ENCODE measurements around the gene CRABP2.

The CRABP2 gene

GRCh38 chr1:156700736-156701531 lies 4.4 kb downstream of the CRABP2 start:
- no peak for DNase-seq
- ChIA-PET POLR2A (interaction anchor here (0.5 kb wide), 1 partner anchor 85 kb away, joined by 3 read pairs; no protein-coding TSS in a partner anchor), CTCF (interaction anchor here (0.6 to 14.1 kb wide), 5 partner anchors 9 to 138 kb away, joined by 3 to 236 read pairs (median 5); partner anchors contain the start of genes ISG20L2 and METTL25B)
- H3K36me3 ChIP-seq (ENCODE audit: control insufficient read depth in 4 of 4, insufficient read depth in 4 of 4, low read length in 3 of 4), result no peaks in the 10 kb centered on the region
- no peak overlapping the region for H3K27ac ChIP-seq (ENCODE audit: insufficient read depth in 1 of 2, low read depth in 1 of 2, low read length in 2 of 2, poor library complexity in 1 of 2, severe bottlenecking in 2 of 2)
- peaks cover 7 to 57% (median 30%) of the 10 kb centered on the region in 5 experiments for H3K27me3 ChIP-seq (replicated peaks in 2 of 5; ENCODE audit: control insufficient read depth in 4 of 5, insufficient read depth in 5 of 5, low read length in 4 of 5)
- peaks cover 0 to 16% (median 12%) of the 10 kb centered on the region in 4 experiments for H3K4me1 ChIP-seq (ENCODE audit: control extremely low read depth in 1 of 4, control insufficient read depth in 4 of 4, insufficient read depth in 4 of 4, low read length in 3 of 4)
- H3K9me3 ChIP-seq (ENCODE audit: control extremely low read depth in 1 of 5, control insufficient read depth in 4 of 5, insufficient read depth in 2 of 5, low read depth in 1 of 5, low read length in 4 of 5), result no peaks in the 10 kb centered on the region
- 95% methylated on average over 2 of the region's 8 CpGs for WGBS (ENCODE audit: insufficient coverage)
- no peak overlapping the region for H3K4me3 ChIP-seq (ENCODE audit: control insufficient read depth in 1 of 7, extremely low read depth in 1 of 7, insufficient read depth in 4 of 7, low read depth in 2 of 7, low read length in 6 of 7)

GRCh38 chr1:156698995-156699394 lies 6.4 kb downstream of the CRABP2 start:
- Histone ChIP-seq H3K27ac (ENCODE audit: insufficient read depth in 1 of 2, low read depth in 1 of 2, low read length in 2 of 2, poor library complexity in 1 of 2, severe bottlenecking in 2 of 2) (no peak overlapping the region), H3K4me3 (ENCODE audit: control insufficient read depth in 1 of 7, extremely low read depth in 1 of 7, insufficient read depth in 4 of 7, low read depth in 2 of 7, low read length in 6 of 7) (no peak overlapping the region), H3K36me3 (ENCODE audit: control insufficient read depth in 4 of 4, insufficient read depth in 4 of 4, low read length in 3 of 4) (no peaks in the 10 kb centered on the region), H3K9me3 (ENCODE audit: control extremely low read depth in 1 of 5, control insufficient read depth in 4 of 5, insufficient read depth in 2 of 5, low read depth in 1 of 5, low read length in 4 of 5) (no peaks in the 10 kb centered on the region), H3K27me3 (replicated peaks in 2 of 5; ENCODE audit: control insufficient read depth in 4 of 5, insufficient read depth in 5 of 5, low read length in 4 of 5) (peaks cover 2 to 44% (median 21%) of the 10 kb centered on the region in 5 experiments), H3K4me1 (ENCODE audit: control extremely low read depth in 1 of 4, control insufficient read depth in 4 of 4, insufficient read depth in 4 of 4, low read length in 3 of 4) (peaks cover 0 to 2% (median under 1%) of the 10 kb centered on the region in 4 experiments)
- WGBS (ENCODE audit: insufficient coverage), result 100% methylated on average over 1 of the region's 1 CpG
- DNase-seq, result no peak
- ChIA-PET POLR2A (no interaction called here), CTCF (interaction anchor here (0.8 to 14.1 kb wide), 5 partner anchors 12 to 80 kb away, joined by 3 to 236 read pairs (median 3); partner anchors contain the start of genes HAPLN2, ISG20L2 and METTL25B)

- Histone ChIP-seq H3K36me3 (ENCODE audit: control insufficient read depth in 4 of 4, insufficient read depth in 4 of 4, low read length in 3 of 4) (no peaks in the 10 kb centered on the region), H3K9me3 (ENCODE audit: control extremely low read depth in 1 of 5, control insufficient read depth in 4 of 5, insufficient read depth in 2 of 5, low read depth in 1 of 5, low read length in 4 of 5) (no peaks in the 10 kb centered on the region), H3K27ac (ENCODE audit: insufficient read depth in 1 of 2, low read depth in 1 of 2, low read length in 2 of 2, poor library complexity in 1 of 2, severe bottlenecking in 2 of 2) (no peak overlapping the region), H3K4me1 (ENCODE audit: control extremely low read depth in 1 of 4, control insufficient read depth in 4 of 4, insufficient read depth in 4 of 4, low read length in 3 of 4) (peaks cover 0 to 16% (median 12%) of the 10 kb centered on the region in 4 experiments), H3K27me3 (replicated peaks in 2 of 5; ENCODE audit: control insufficient read depth in 4 of 5, insufficient read depth in 5 of 5, low read length in 4 of 5) (peaks cover 0 to 43% (median 15%) of the 10 kb centered on the region in 5 experiments), H3K4me3 (ENCODE audit: control insufficient read depth in 1 of 7, extremely low read depth in 1 of 7, insufficient read depth in 4 of 7, low read depth in 2 of 7, low read length in 6 of 7) (no peak overlapping the region)
- WGBS (ENCODE audit: insufficient coverage), result 92% methylated on average over 8 of the region's 8 CpGs
- no peak for DNase-seq
- POLR2A ChIA-PET, result no interaction called here
- CTCF ChIA-PET, result interaction anchor here (1.5 to 14.1 kb wide), 4 partner anchors 9 to 38 kb away, joined by 5 to 236 read pairs (median 25); partner anchors contain the start of genes CRABP2, ISG20L2 and METTL25B
Observed at GRCh38 chr1:156697481-156697880, 7.9 kb downstream of the CRABP2 start.

- H3K4me3 ChIP-seq (ENCODE audit: control insufficient read depth in 1 of 7, extremely low read depth in 1 of 7, insufficient read depth in 4 of 7, low read depth in 2 of 7, low read length in 6 of 7), result no peak overlapping the region
- ChIA-PET CTCF (interaction anchor here (2.9 to 14.1 kb wide), 3 partner anchors 10 to 29 kb away, joined by 16 to 236 read pairs (median 34); partner anchors contain the start of genes CRABP2, ISG20L2 and METTL25B), POLR2A (no interaction called here)
- DNase-seq, result no peak
- no peaks in the 10 kb centered on the region for H3K36me3 ChIP-seq (ENCODE audit: control insufficient read depth in 4 of 4, insufficient read depth in 4 of 4, low read length in 3 of 4)
- H3K27me3 ChIP-seq (replicated peaks in 2 of 5; ENCODE audit: control insufficient read depth in 4 of 5, insufficient read depth in 5 of 5, low read length in 4 of 5), result peaks cover 0 to 49% (median 20%) of the 10 kb centered on the region in 5 experiments
- 98% methylated on average over 7 of the region's 8 CpGs for WGBS (ENCODE audit: insufficient coverage)
- H3K4me1 ChIP-seq (ENCODE audit: control extremely low read depth in 1 of 4, control insufficient read depth in 4 of 4, insufficient read depth in 4 of 4, low read length in 3 of 4), result peaks cover 0 to 23% (median 19%) of the 10 kb centered on the region in 4 experiments
- H3K9me3 ChIP-seq (ENCODE audit: control extremely low read depth in 1 of 5, control insufficient read depth in 4 of 5, insufficient read depth in 2 of 5, low read depth in 1 of 5, low read length in 4 of 5), result no peaks in the 10 kb centered on the region
- H3K27ac ChIP-seq (ENCODE audit: insufficient read depth in 1 of 2, low read depth in 1 of 2, low read length in 2 of 2, poor library complexity in 1 of 2, severe bottlenecking in 2 of 2), result no peak overlapping the region
Observed at GRCh38 chr1:156696755-156697154, 8.6 kb downstream of the CRABP2 start.

GRCh38 chr1:156694690-156694962 lies 10.8 kb downstream of the CRABP2 start:
- no peak for DNase-seq
- Histone ChIP-seq H3K36me3 (ENCODE audit: control insufficient read depth in 4 of 4, insufficient read depth in 4 of 4, low read length in 3 of 4) (no peaks in the 10 kb centered on the region), H3K27ac (ENCODE audit: insufficient read depth in 1 of 2, low read depth in 1 of 2, low read length in 2 of 2, poor library complexity in 1 of 2, severe bottlenecking in 2 of 2) (no peak overlapping the region), H3K4me1 (ENCODE audit: control extremely low read depth in 1 of 4, control insufficient read depth in 4 of 4, insufficient read depth in 4 of 4, low read length in 3 of 4) (peaks cover 0 to 33% (median 25%) of the 10 kb centered on the region in 4 experiments), H3K4me3 (ENCODE audit: control insufficient read depth in 1 of 7, extremely low read depth in 1 of 7, insufficient read depth in 4 of 7, low read depth in 2 of 7, low read length in 6 of 7) (no peak overlapping the region), H3K9me3 (ENCODE audit: control extremely low read depth in 1 of 5, control insufficient read depth in 4 of 5, insufficient read depth in 2 of 5, low read depth in 1 of 5, low read length in 4 of 5) (no peaks in the 10 kb centered on the region), H3K27me3 (replicated peaks in 2 of 5; ENCODE audit: control insufficient read depth in 4 of 5, insufficient read depth in 5 of 5, low read length in 4 of 5) (peaks cover 0 to 53% (median 28%) of the 10 kb centered on the region in 5 experiments)
- WGBS (ENCODE audit: insufficient coverage), result 96% methylated on average over 5 of the region's 5 CpGs
- ChIA-PET CTCF (interaction anchor here (1.0 to 21.6 kb wide), 8 partner anchors 11 to 233 kb away, joined by 3 to 393 read pairs (median 3); partner anchors contain the start of genes ISG20L2, METTL25B, NES and NTRK1), POLR2A (no interaction called here)

- Histone ChIP-seq H3K4me1 (ENCODE audit: control extremely low read depth in 1 of 4, control insufficient read depth in 4 of 4, insufficient read depth in 4 of 4, low read length in 3 of 4) (peaks cover 0 to 38% (median 29%) of the 10 kb centered on the region in 4 experiments), H3K36me3 (ENCODE audit: control insufficient read depth in 4 of 4, insufficient read depth in 4 of 4, low read length in 3 of 4) (no peaks in the 10 kb centered on the region), H3K4me3 (ENCODE audit: control insufficient read depth in 1 of 7, extremely low read depth in 1 of 7, insufficient read depth in 4 of 7, low read depth in 2 of 7, low read length in 6 of 7) (no peak overlapping the region), H3K9me3 (ENCODE audit: control extremely low read depth in 1 of 5, control insufficient read depth in 4 of 5, insufficient read depth in 2 of 5, low read depth in 1 of 5, low read length in 4 of 5) (no peaks in the 10 kb centered on the region), H3K27ac (ENCODE audit: insufficient read depth in 1 of 2, low read depth in 1 of 2, low read length in 2 of 2, poor library complexity in 1 of 2, severe bottlenecking in 2 of 2) (peak overlapping the region in 1 of 2 experiments; percentile 46), H3K27me3 (replicated peaks in 2 of 5; ENCODE audit: control insufficient read depth in 4 of 5, insufficient read depth in 5 of 5, low read length in 4 of 5) (peaks cover 0 to 55% (median 29%) of the 10 kb centered on the region in 5 experiments)
- no peak for DNase-seq
- POLR2A ChIA-PET, result no interaction called here
- CTCF ChIA-PET, result interaction anchor here (1.0 to 21.6 kb wide), 10 partner anchors 12 to 234 kb away, joined by 3 to 393 read pairs (median 3); partner anchors contain the start of genes ISG20L2, METTL25B, NES and NTRK1
- WGBS (ENCODE audit: insufficient coverage), result 82% methylated on average over 7 of the region's 12 CpGs
Observed at GRCh38 chr1:156693848-156694689, 11.3 kb downstream of the CRABP2 start.
